Spinal cord (tissue), 10 donors: ENCODE data around the gene HPSE2. TPM values are rescaled to one million over a fixed set of nuclear protein-coding genes. Genes with fewer than 3 reads are reported as not detected.

Experiments
- DNase-seq, 6 donors: peaks; one replicate each; pipeline versions ENCODE4 v3.0.0 to v3.0.0-alpha.2; 2013 to 2015; ENCODE audit warnings: low spot score in 6 of 6, low read depth in 4 of 6
- H3K27ac ChIP-seq: one replicate; pipeline ENCODE4 v1.5.1; 2013; ENCODE audit warnings: low read depth, low read length, control low read depth
- H3K27me3 ChIP-seq: one replicate; pipeline ENCODE4 v1.6.1; 2013; ENCODE audit warnings: low read length; ENCODE audit not compliant: control insufficient read depth, insufficient read depth
- H3K36me3 ChIP-seq: one replicate; pipeline ENCODE4 v1.6.1; 2013; ENCODE audit warnings: low read length; ENCODE audit not compliant: control insufficient read depth, insufficient read depth
- H3K4me1 ChIP-seq: one replicate; pipeline ENCODE4 v1.6.1; 2013; ENCODE audit warnings: low read length; ENCODE audit not compliant: control insufficient read depth, insufficient read depth
- H3K4me3 ChIP-seq: one replicate; pipeline ENCODE4 v1.5.1; 2013; ENCODE audit warnings: low read depth, low read length, control low read depth
- H3K9me3 ChIP-seq: one replicate; pipeline ENCODE4 v1.6.1; 2013; ENCODE audit warnings: low read length; ENCODE audit not compliant: control insufficient read depth, insufficient read depth
- WGBS: methylation state at CpG from one replicate; pipeline ENCODE4 v1.1.5; 2013; ENCODE audit warnings: missing lambda C conversion rate; ENCODE audit not compliant: insufficient coverage; 5-methylcytosine and 5-hydroxymethylcytosine counted together
- polyA plus RNA-seq, 2 donors: library from polyadenylated mRNA; unstranded; fragments of 120-200 nt; gene quantifications; one replicate each; pipeline ENCODE4 v1.2.1, GENCODE V29; 2013; ENCODE audit not compliant: insufficient read length in 2 of 2
- total RNA-seq, 2 donors: library from RNA; depleted of rRNA in 1 of 2; stranded (reverse); fragments of 120-200 nt in 1 of 2; fragments of >200 nt in 1 of 2; gene quantifications; one replicate each; pipeline versions ENCODE4 v1.2.3 to v1.2.4, GENCODE V29; 2013 to 2014
- donor health status: healthy.

HPSE2 gene
- total and polyA plus RNA-seq, 4 donors = 0.28 to 1.1 (median 0.93) TPM

DNA sequence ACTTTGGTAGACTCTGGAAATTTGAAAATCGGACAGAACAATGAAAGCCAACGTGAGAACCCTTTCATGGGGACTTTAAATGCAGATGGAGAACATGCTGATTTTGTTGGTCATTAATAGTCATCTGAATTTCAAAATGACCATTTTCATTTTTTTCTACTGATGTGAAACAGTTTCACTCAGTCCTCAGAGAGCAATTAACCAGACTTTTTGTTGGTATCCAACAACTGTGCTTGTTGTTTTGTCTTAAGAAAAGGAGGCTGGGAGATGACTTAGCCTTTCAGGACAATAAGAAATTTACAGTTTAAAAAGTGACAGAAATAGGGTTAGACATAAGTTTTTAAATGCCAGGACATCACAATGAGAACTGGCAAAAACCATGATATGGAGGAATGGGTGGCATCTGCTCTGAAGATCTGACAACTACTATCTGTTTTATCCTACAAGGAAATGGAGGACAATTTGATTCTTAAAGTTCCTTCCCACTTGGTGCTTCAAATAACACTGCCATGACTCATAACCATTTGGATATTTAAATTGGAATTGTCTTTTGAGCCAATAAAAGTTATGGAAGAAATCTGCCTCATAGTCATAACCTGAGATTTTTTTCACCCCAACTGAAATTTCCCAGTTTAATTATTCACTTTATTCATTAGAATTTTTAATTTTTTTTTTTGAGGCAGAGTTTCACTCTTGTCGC lies 701.8 kb downstream of the HPSE2 start:
- Histone ChIP-seq H3K27me3 (no peaks in the 10 kb centered on the region), H3K4me3 (no peak overlapping the region), H3K9me3 (no peaks in the 10 kb centered on the region), H3K27ac (no peak overlapping the region), H3K4me1 (no peaks in the 10 kb centered on the region), H3K36me3 (no peaks in the 10 kb centered on the region)
- 100% methylated on average over 1 of the region's 3 CpGs for WGBS
- no peak for DNase-seq

DNA sequence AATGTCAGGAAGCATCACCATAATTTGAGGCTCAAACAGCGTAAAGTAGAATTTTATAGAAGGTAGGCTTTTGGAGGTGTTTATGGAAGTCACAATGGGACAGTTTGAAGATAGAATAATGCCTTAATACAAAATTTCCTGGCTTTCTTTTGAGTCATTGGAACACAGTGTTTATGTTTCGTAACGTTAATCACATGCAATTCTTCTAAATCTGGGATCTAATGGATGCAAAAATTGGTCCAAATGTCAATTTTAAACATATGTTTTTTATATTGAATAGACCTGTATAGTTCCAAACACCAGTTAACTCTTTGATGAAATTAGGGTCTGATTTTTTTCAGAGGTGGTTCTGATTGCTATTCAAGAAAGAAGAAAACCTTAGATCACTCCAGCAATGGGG lies 702.4 kb downstream of the HPSE2 start:
- Histone ChIP-seq H3K9me3 (no peaks in the 10 kb centered on the region), H3K4me1 (no peaks in the 10 kb centered on the region), H3K27ac (no peak overlapping the region), H3K4me3 (no peak overlapping the region), H3K27me3 (no peaks in the 10 kb centered on the region), H3K36me3 (no peaks in the 10 kb centered on the region)
- WGBS = no CpG with 5 or more reads among the region's 3 CpGs
- DNase-seq = no peak

DNA sequence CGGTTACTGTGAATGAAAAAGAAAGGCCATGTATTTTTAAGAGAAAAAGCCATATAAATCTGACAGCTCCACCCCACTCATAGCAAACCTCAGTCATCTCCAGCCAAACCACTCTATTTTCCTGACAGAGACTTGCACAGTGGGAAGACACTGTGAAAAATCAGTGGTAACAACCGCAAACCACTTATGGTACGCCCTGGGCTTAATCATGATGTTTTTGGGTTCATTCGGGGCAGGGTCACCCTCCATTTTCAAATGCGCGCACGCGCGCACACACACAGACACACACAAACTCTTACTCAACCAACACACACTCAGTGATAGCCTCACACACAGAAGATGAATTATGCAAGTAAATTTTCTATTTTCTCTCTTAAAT lies 706.9 kb downstream of the HPSE2 start:
- WGBS = 81% methylated on average over 3 of the region's 9 CpGs
- DNase-seq = no peak
- Histone ChIP-seq H3K4me1 (no peaks in the 10 kb centered on the region), H3K27me3 (no peaks in the 10 kb centered on the region), H3K9me3 (no peaks in the 10 kb centered on the region), H3K27ac (no peak overlapping the region), H3K4me3 (no peak overlapping the region), H3K36me3 (no peaks in the 10 kb centered on the region)

DNA sequence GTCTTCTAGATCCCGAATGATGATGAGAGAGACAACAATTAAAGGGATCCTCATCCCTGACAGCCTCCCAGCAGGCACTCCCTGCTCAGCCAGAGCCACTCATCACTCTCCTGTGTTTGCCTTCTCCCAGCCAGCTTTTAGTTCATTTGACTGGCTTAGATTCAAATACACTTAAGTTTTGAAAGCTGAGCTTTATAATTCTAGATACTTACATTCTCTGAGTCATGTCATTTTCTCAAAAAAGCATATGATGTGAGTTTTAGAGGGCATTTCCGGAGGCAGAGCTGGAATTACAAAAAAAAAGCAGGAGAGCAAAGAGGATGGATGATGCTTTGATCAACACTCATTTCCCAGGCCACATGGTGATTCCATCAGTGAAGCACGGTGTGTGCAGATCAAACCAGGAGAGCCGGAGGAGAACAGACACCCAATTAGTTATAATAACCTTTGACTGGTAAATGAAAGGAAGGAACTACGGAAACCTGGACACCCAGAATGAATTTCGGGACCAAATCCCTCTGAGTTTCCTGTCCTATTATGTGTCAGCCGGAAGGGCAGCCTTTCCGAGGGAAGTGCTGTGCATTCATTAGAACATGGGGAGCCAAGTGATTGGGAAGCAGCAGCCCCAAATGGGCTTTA lies 707.4 kb downstream of the HPSE2 start:
- no peaks in the 10 kb centered on the region for H3K9me3 ChIP-seq
- peak in 1 of 6 donors; percentile 16 for DNase-seq
- WGBS = no CpG with 5 or more reads among the region's 8 CpGs

DNA sequence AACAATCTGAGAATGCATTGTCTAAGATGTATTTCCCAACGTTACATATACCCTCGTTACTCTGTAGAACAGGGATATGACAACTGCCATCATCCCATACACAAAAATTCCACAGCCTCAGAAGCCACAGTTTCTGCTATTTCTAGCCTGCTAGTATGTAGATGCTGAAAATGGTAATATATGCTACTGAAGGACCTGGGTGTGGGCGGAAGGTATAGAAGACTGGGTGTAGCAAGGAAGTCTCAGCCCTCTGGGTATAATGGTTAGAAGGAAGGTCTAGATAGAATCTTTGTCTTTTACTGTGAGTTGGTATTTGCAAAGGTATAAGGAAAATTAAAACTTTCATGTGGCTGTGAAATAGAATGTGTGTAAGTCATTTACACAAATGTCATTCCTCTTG lies 709.7 kb downstream of the HPSE2 start:
- no peak for DNase-seq
- H3K4me1 ChIP-seq = no peaks in the 10 kb centered on the region
- no peaks in the 10 kb centered on the region for H3K36me3 ChIP-seq
- no peak overlapping the region for H3K27ac ChIP-seq
- no peak overlapping the region for H3K4me3 ChIP-seq
- no peaks in the 10 kb centered on the region for H3K9me3 ChIP-seq
- WGBS = 100% methylated on average over 1 of the region's 3 CpGs
- H3K27me3 ChIP-seq = no peaks in the 10 kb centered on the region

More for the DNA sequence above, 707.4 kb downstream of the HPSE2 start:
- Histone ChIP-seq H3K27me3 (no peaks in the 10 kb centered on the region), H3K27ac (no peak overlapping the region), H3K4me3 (no peak overlapping the region), H3K36me3 (no peaks in the 10 kb centered on the region), H3K4me1 (no peaks in the 10 kb centered on the region)

DNA sequence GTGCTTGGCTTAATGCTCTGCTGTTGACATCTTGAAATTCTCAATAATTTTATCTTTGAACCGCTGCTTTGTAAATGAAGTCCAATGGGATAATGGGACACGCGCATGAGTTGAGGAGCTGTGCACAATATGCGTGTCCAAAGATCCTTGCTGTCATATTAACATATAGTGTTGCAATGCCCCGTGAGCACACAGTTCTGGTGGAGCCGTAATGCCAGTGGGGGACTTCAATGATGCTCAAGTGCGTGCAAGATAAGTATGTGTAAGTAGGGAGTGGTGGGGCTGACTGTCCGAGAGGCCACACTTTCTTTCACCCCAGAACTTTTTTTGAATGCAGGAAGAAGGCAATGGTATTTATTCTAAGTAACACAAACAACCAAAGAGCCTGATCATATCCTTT lies 711.5 kb downstream of the HPSE2 start:
- DNase-seq = no peak
- Histone ChIP-seq H3K36me3 (no peaks in the 10 kb centered on the region), H3K4me3 (no peak overlapping the region), H3K9me3 (no peaks in the 10 kb centered on the region), H3K27me3 (no peaks in the 10 kb centered on the region), H3K27ac (no peak overlapping the region), H3K4me1 (no peaks in the 10 kb centered on the region)
- 100% methylated on average over 1 of the region's 8 CpGs for WGBS

DNA sequence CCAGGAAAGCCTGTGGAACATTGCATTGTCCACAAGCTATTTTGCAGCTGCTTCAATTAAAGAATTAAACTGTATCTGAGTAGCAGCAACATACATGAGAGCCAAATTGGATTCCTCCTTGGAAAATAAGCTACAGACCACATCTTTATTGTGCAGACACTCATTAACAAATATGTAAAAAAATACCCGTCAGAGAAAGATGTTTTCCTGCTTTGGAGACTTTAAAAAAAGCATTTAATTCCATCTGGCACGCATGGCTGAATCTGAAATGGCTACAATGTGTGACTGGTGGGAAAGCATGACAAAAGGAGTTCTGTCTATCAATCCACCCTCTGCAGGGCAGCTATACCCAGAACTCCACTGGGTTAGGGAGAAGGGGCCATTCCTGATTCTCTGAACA lies 715.8 kb downstream of the HPSE2 start:
- Histone ChIP-seq H3K9me3 (no peaks in the 10 kb centered on the region), H3K27ac (no peak overlapping the region), H3K4me3 (no peak overlapping the region), H3K4me1 (no peaks in the 10 kb centered on the region), H3K36me3 (no peaks in the 10 kb centered on the region), H3K27me3 (no peaks in the 10 kb centered on the region)
- peak in 2 of 6 donors; percentile 7 to 36 for DNase-seq
- no CpG with 5 or more reads among the region's 2 CpGs for WGBS

DNA sequence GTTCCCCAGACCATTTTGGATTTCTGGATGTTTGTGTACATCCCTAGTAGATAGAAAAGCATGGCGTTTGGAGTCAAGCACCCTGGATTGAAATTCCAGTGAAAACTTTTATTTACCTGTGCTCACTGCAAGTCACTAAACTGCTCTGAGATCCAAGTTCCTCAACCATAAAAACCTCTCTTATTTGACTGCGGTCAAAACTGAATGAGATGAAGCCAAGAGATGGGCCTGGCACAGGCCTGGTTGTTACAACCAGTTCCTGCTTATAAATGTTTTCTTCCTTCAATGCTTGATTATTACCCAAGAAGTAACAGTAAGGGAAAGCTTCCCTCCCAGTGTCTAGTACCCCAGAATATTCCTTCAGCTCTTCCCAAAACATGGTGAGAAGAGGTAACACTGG lies 718.0 kb downstream of the HPSE2 start:
- H3K4me1 ChIP-seq = no peaks in the 10 kb centered on the region
- no peak for DNase-seq
- H3K4me3 ChIP-seq = no peak overlapping the region
- no peaks in the 10 kb centered on the region for H3K27me3 ChIP-seq
- H3K9me3 ChIP-seq = no peaks in the 10 kb centered on the region
- H3K36me3 ChIP-seq = no peaks in the 10 kb centered on the region
- no peak overlapping the region for H3K27ac ChIP-seq
- 83% methylated on average over 2 of the region's 2 CpGs for WGBS

DNA sequence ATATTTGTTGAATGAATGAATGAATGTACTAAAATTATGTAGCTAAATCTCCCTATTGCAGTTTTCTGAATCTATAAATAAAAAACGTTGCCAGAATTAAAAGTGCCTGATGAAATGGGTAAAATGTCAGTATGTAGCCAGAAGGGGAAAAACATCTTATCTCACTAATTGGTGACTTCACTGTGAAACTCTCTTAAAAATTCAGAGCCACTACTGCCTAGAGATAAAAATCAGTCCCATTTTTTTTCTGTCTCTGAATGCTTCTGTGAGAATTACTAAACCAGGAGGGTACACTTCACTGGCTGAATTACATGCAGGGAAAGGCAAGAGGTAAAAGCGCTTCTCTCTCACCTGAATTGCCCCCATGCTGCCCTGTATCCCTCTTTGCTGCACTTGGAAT lies 719.3 kb downstream of the HPSE2 start:
- H3K4me1 ChIP-seq = no peaks in the 10 kb centered on the region
- WGBS = 100% methylated on average over 1 of the region's 2 CpGs
- no peak overlapping the region for H3K4me3 ChIP-seq
- H3K36me3 ChIP-seq = no peaks in the 10 kb centered on the region
- H3K9me3 ChIP-seq = no peaks in the 10 kb centered on the region
- DNase-seq = peak in 1 of 6 donors; percentile 32
- H3K27ac ChIP-seq = no peak overlapping the region
- H3K27me3 ChIP-seq = no peaks in the 10 kb centered on the region

DNA sequence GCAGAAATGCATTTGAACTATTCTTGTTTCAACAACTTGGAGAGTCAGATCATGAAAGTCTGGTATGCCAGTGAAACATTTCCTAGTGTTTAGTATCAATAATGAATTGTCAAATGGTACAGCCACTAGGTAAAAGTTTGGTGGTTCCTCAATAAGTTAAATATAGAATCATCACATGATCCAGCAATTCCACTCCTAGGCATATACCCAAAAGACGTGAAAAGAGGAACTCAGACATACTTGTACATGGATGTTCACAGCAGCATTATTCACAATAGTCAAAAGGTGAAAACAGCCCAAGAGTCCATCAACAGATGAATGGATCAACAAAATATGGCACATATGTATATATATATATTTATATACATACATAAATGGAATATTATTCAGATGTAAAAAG lies 721.9 kb downstream of the HPSE2 start:
- Histone ChIP-seq H3K9me3 (no peaks in the 10 kb centered on the region), H3K4me3 (no peak overlapping the region), H3K36me3 (no peaks in the 10 kb centered on the region), H3K4me1 (no peaks in the 10 kb centered on the region), H3K27me3 (no peaks in the 10 kb centered on the region), H3K27ac (no peak overlapping the region)
- WGBS = no CpG with 5 or more reads among the region's 1 CpG
- DNase-seq = no peak
